GM12875 (cell line): ENCODE measurements around the gene ATP8A2.

Experiments
- H3K4me3 ChIP-seq: one replicate; pipeline ENCODE4 v1.5.1; 2011; ENCODE audit warnings: low read depth, low read length, control low read depth
- CTCF ChIP-seq: IDR thresholded peaks from 2 replicates; pipeline ENCODE4 v1.5.1; 2011; ENCODE audit warnings: low read depth, mild to moderate bottlenecking, control low read depth, inconsistent platforms, low read length, moderate library complexity, borderline replicate concordance; ENCODE audit not compliant: insufficient read depth

Gene ATP8A2

GRCh38 chr13:25882466-25883357 is 510.9 kb downstream of the ATP8A2 start:
- no peak for TF ChIP-seq CTCF
- H3K4me3 ChIP-seq: no peak overlapping the region

GRCh38 chr13:25885418-25885817 is 513.6 kb downstream of the ATP8A2 start:
- no peak overlapping the region for H3K4me3 ChIP-seq
- no peak for TF ChIP-seq CTCF

GRCh38 chr13:25886438-25887214 is 514.9 kb downstream of the ATP8A2 start:
- no peak overlapping the region for H3K4me3 ChIP-seq
- TF ChIP-seq CTCF: no peak

GRCh38 chr13:25887962-25888655 is 516.3 kb downstream of the ATP8A2 start:
- no peak for TF ChIP-seq CTCF
- H3K4me3 ChIP-seq: no peak overlapping the region

- no peak for TF ChIP-seq CTCF
- no peak overlapping the region for H3K4me3 ChIP-seq
Observed at GRCh38 chr13:25890671-25891212, 519.0 kb downstream of the ATP8A2 start.

- H3K4me3 ChIP-seq: no peak overlapping the region
- TF ChIP-seq CTCF: no peak
Observed at GRCh38 chr13:25898991-25899390, 527.2 kb downstream of the ATP8A2 start.
